OCI-LY7 (cell line): ENCODE results near the gene AHCTF1.
"Not testable (repeated sequence)": the region's sequence is repeated elsewhere in the genome, so short reads cannot be mapped to it uniquely, and the experiment has no call there.

Experiments used
- EZH2phosphoT487 ChIP-seq: fragments of 200-600 bp; sonication (generic); IDR thresholded peaks from 2 replicates; pipeline ENCODE4 v1.6.1; 2018; ENCODE audit warnings: low read depth, borderline replicate concordance, mild to moderate bottlenecking, mixed run types, antibody characterized with exemption, low read length, moderate library complexity, mixed read lengths
- TF ChIP-seq, protein P1 (sequence below): fragments of 200-600 bp; sonication (generic); conservative IDR thresholded peaks from 2 replicates; pipeline ENCODE4 v1.5.1; 2014; ENCODE audit warnings: mild to moderate bottlenecking, antibody characterized with exemption, low read length, moderate library complexity, mixed read lengths

DNA sequence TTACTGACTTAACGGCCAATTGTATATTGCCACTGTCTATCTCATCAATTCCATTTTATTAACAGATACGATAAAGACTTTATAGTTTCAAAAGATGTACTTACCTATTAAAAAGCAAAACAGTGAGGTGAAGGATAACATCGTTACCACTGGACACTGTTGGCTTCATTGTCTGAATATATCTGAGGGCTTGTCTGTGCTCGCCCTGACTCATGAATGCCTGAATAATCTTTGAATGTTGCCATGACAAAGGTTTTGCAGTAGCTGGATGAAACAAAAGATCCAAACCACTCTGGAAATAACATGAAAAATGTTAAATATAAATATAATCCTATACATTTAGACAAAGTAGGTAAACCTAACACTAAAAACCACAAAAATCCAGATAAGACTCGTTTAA, 46.4 kb downstream of the AHCTF1 start:
- TF ChIP-seq, protein P1, sequence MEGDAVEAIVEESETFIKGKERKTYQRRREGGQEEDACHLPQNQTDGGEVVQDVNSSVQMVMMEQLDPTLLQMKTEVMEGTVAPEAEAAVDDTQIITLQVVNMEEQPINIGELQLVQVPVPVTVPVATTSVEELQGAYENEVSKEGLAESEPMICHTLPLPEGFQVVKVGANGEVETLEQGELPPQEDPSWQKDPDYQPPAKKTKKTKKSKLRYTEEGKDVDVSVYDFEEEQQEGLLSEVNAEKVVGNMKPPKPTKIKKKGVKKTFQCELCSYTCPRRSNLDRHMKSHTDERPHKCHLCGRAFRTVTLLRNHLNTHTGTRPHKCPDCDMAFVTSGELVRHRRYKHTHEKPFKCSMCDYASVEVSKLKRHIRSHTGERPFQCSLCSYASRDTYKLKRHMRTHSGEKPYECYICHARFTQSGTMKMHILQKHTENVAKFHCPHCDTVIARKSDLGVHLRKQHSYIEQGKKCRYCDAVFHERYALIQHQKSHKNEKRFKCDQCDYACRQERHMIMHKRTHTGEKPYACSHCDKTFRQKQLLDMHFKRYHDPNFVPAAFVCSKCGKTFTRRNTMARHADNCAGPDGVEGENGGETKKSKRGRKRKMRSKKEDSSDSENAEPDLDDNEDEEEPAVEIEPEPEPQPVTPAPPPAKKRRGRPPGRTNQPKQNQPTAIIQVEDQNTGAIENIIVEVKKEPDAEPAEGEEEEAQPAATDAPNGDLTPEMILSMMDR = not testable (repeated sequence)
- TF ChIP-seq EZH2phosphoT487 = not testable (repeated sequence)
